ENCODE results near the gene CDC37L1. TPM values are rescaled to one million over a fixed set of nuclear protein-coding genes. Genes with fewer than 3 reads are reported as not detected.
A peak's percentile ranks its signal among the peaks of the same experiment; 100 is the strongest.

CDC37L1 gene
- polyA plus RNA-seq, 1 of the 3 experiments (the other 2 are of a cell fraction): 6.5 TPM

DNA sequence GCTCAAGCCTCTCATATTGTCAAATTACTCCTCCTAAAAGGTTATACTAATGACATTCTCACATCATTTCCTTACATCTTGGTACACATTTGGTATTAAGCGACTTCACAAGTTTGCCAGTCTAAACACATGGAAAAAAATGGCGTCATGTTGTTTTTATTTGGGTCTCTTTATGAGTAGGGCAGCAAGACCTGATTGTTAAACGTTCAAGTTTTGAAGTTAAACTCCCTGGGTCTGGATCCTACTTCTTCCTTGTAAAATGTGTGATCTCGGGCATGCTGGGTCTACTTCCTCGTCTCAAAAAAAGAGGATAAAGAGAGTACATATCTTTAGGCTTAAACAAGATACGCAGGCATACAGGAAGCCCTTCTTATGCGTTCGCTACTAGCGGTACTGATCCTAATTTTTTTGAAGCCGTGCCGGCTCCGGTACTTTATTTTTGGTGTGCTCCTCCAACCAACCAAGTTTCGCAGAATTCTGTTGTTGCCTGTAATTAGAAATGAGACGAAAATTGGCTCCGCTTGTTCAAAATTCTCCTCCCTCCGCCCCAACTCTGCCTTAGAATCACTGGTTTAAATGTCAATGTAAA is 596 bp upstream of the CDC37L1 start:
- TF ChIP-seq, protein P1, sequence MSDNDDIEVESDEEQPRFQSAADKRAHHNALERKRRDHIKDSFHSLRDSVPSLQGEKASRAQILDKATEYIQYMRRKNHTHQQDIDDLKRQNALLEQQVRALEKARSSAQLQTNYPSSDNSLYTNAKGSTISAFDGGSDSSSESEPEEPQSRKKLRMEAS (IDR thresholded peaks at IDR 0.05; ENCODE audit: low read depth): peak; percentile 82
- TF ChIP-seq YY1 (IDR thresholded peaks at IDR 0.05; ENCODE audit: low read depth): peak; percentile 80; the same call in 1 of the 2 replicates
- TF ChIP-seq, protein P2, sequence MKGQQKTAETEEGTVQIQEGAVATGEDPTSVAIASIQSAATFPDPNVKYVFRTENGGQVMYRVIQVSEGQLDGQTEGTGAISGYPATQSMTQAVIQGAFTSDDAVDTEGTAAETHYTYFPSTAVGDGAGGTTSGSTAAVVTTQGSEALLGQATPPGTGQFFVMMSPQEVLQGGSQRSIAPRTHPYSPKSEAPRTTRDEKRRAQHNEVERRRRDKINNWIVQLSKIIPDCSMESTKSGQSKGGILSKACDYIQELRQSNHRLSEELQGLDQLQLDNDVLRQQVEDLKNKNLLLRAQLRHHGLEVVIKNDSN (IDR thresholded peaks at IDR 0.05; ENCODE audit: borderline replicate concordance, low read depth): no peak
- TF ChIP-seq FOXM1 (IDR thresholded peaks at IDR 0.05; ENCODE audit: low read depth): no peak
- no peak for TF ChIP-seq GABPA (IDR thresholded peaks at IDR 0.05; ENCODE audit: low read depth)
- peaks cover 14% of the 10 kb centered on the region for H3F3A ChIP-seq (replicated peaks; ENCODE audit: insufficient read depth)
- no peaks in the 10 kb centered on the region for H3K27me3 ChIP-seq (ENCODE audit: insufficient read depth)
- peak overlapping the region; percentile 88 for H2AFZ ChIP-seq (ENCODE audit: low read depth)
- H3K9ac ChIP-seq: peak overlapping the region; percentile 91
- 2% methylated on average over 16 of the region's 16 CpGs for WGBS (ENCODE audit: low lambda C conversion rate)
- no peaks in the 10 kb centered on the region for H3K9me3 ChIP-seq
- no peaks in the 10 kb centered on the region for H3K9me2 ChIP-seq
- POLR2A ChIA-PET: interaction anchor here (1.0 to 1.4 kb wide), 6 partner anchors 13 to 62 kb away, joined by 3 to 17 read pairs (median 5); partner anchors contain the start of genes PLPP6 and SPATA6L
- peaks cover 41% of the 10 kb centered on the region for H3K79me2 ChIP-seq (ENCODE audit: insufficient read depth)
- peaks cover 0 to 3% of the 10 kb centered on the region in 2 experiments for H3K36me3 ChIP-seq (replicated peaks in 1 of 2; ENCODE audit: control insufficient read depth in 1 of 2, insufficient read depth in 2 of 2, low read length in 1 of 2)
- H4K20me1 ChIP-seq (ENCODE audit: insufficient read depth): no peaks in the 10 kb centered on the region
- H3K27ac ChIP-seq (ENCODE audit: low read depth in 2 of 2, low read length in 1 of 2): peak overlapping the region; percentile 96 to 97
- peaks cover 3 to 5% of the 10 kb centered on the region in 2 experiments; a peak in 3 of 4 replicates for H3K4me1 ChIP-seq (ENCODE audit: control insufficient read depth in 1 of 2, insufficient read depth in 2 of 2, low read depth in 1 of 2, low read length in 1 of 2)
- peak overlapping the region; percentile 95 for H3K4me2 ChIP-seq
- CTCF ChIA-PET: interaction anchor here (1.3 to 1.4 kb wide), 2 partner anchors 16 to 62 kb away, joined by 3 to 6 read pairs; partner anchors contain the start of gene PLPP6
- peak overlapping the region; percentile 80 to 85 for H3K4me3 ChIP-seq (ENCODE audit: low read depth in 2 of 2, low read length in 1 of 2)
- peak; percentile 28 for DNase-seq

DNA sequence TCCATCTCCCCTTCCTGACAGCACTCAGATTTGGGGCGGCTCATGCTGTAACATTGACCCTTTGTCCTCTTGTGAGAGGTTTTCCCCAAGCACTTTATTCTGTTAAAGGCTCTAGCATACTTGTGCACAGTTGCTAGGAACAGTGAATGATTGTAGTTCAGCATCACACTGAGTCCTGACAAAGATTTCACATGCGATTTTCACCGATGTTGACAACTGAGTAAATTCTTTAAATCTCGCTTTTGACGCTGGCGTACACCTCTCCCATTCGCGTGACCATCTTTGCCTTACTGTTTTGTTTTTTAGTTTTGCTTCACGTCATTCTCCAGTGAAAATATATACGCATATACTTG is 780 bp downstream of the CDC37L1 start:
- Histone ChIP-seq H3K9me2 (no peaks in the 10 kb centered on the region), H3K27ac (ENCODE audit: low read depth in 2 of 2, low read length in 1 of 2) (peak overlapping the region; percentile 96 to 97), H3K36me3 (replicated peaks in 1 of 2; ENCODE audit: control insufficient read depth in 1 of 2, insufficient read depth in 2 of 2, low read length in 1 of 2) (peaks cover 4 to 8% of the 10 kb centered on the region in 2 experiments), H4K20me1 (ENCODE audit: insufficient read depth) (no peaks in the 10 kb centered on the region), H3K4me2 (peak overlapping the region; percentile 95), H3K79me2 (ENCODE audit: insufficient read depth) (peaks cover 49% of the 10 kb centered on the region), H3K9ac (peak overlapping the region; percentile 91), H3K9me3 (no peaks in the 10 kb centered on the region), H2AFZ (ENCODE audit: low read depth) (peak overlapping the region; percentile 81), H3K4me3 (ENCODE audit: low read depth in 2 of 2, low read length in 1 of 2) (peak overlapping the region; percentile 80 to 85), H3K27me3 (ENCODE audit: insufficient read depth) (no peaks in the 10 kb centered on the region), H3F3A (replicated peaks; ENCODE audit: insufficient read depth) (peaks cover 14% of the 10 kb centered on the region), H3K4me1 (ENCODE audit: control insufficient read depth in 1 of 2, insufficient read depth in 2 of 2, low read depth in 1 of 2, low read length in 1 of 2) (peaks cover 3 to 5% of the 10 kb centered on the region in 2 experiments; a peak in 3 of 4 replicates)
- no peak for DNase-seq
- TF ChIP-seq TCF12 (IDR thresholded peaks at IDR 0.05) (no peak), FOSL2 (IDR thresholded peaks at IDR 0.05; ENCODE audit: borderline replicate concordance, low read depth) (no peak), RCOR1 (IDR thresholded peaks at IDR 0.05; ENCODE audit: low read length) (no peak)
- TF ChIP-seq, protein P1 (IDR thresholded peaks at IDR 0.05; ENCODE audit: low read depth): 0 out of 2 replicates have a peak, but pooled peaks have one; percentile 16
- WGBS (ENCODE audit: low lambda C conversion rate): 2% methylated on average over 10 of the region's 10 CpGs
- ChIA-PET POLR2A (interaction anchor here (1.4 kb wide), 1 partner anchor 14 kb away, joined by 17 read pairs; the partner anchor contains the start of gene SPATA6L), CTCF (interaction anchor here (1.3 to 1.4 kb wide), 2 partner anchors 18 to 60 kb away, joined by 3 to 6 read pairs; partner anchors contain the start of gene PLPP6)

DNA sequence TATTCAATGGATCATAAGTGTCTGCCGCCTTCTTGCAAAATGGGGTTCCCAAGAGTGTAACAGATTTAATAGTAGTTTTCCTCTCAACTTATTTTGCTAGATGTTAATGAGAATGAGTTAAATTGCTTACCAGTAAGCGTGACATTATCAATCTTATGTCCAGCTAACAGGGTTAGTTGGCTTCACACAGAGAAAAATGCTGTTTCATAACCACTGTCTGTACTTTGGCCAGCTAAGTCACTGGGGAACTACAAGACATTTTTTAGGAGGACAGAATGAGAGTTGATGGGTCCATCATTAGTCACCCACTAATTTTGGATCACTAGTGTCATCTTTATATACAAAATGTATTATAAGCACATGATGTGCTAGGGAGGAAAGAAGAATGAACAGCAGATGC is 1.4 kb downstream of the CDC37L1 start:
- CTCF ChIA-PET: interaction anchor here (0.6 to 1.1 kb wide), 5 partner anchors 13 to 114 kb away, joined by 3 to 5 read pairs (median 4); no protein-coding TSS in a partner anchor
- TF ChIP-seq, protein P2 (IDR thresholded peaks at IDR 0.05; ENCODE audit: borderline replicate concordance, low read depth): no peak
- TF ChIP-seq TEAD4 (IDR thresholded peaks at IDR 0.05; ENCODE audit: borderline replicate concordance, insufficient read depth) (no peak), RFX5 (IDR thresholded peaks at IDR 0.05; ENCODE audit: low read length) (no peak), NRF1 (IDR thresholded peaks at IDR 0.05; ENCODE audit: low read depth, low read length) (no peak), RCOR1 (IDR thresholded peaks at IDR 0.05; ENCODE audit: low read length) (no peak)
- TF ChIP-seq, protein P3, sequence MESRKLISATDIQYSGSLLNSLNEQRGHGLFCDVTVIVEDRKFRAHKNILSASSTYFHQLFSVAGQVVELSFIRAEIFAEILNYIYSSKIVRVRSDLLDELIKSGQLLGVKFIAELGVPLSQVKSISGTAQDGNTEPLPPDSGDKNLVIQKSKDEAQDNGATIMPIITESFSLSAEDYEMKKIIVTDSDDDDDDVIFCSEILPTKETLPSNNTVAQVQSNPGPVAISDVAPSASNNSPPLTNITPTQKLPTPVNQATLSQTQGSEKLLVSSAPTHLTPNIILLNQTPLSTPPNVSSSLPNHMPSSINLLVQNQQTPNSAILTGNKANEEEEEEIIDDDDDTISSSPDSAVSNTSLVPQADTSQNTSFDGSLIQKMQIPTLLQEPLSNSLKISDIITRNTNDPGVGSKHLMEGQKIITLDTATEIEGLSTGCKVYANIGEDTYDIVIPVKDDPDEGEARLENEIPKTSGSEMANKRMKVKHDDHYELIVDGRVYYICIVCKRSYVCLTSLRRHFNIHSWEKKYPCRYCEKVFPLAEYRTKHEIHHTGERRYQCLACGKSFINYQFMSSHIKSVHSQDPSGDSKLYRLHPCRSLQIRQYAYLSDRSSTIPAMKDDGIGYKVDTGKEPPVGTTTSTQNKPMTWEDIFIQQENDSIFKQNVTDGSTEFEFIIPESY (IDR thresholded peaks at IDR 0.05; ENCODE audit: borderline replicate concordance, low read depth): no peak
- TF ChIP-seq, protein P1 (IDR thresholded peaks at IDR 0.05; ENCODE audit: low read depth): no peak
- TF ChIP-seq, protein P4, sequence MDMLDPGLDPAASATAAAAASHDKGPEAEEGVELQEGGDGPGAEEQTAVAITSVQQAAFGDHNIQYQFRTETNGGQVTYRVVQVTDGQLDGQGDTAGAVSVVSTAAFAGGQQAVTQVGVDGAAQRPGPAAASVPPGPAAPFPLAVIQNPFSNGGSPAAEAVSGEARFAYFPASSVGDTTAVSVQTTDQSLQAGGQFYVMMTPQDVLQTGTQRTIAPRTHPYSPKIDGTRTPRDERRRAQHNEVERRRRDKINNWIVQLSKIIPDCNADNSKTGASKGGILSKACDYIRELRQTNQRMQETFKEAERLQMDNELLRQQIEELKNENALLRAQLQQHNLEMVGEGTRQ (IDR thresholded peaks at IDR 0.05; ENCODE audit: borderline replicate concordance, low read depth, low read length): no peak

More for the DNA sequence above, 1.4 kb downstream of the CDC37L1 start:
- peak overlapping the region; percentile 91 for H3K9ac ChIP-seq
- 34% methylated on average over 2 of the region's 2 CpGs for WGBS (ENCODE audit: low lambda C conversion rate)
- DNase-seq: no peak
- no peaks in the 10 kb centered on the region for H4K20me1 ChIP-seq (ENCODE audit: insufficient read depth)
- peaks cover 14% of the 10 kb centered on the region for H3F3A ChIP-seq (replicated peaks; ENCODE audit: insufficient read depth)
- POLR2A ChIA-PET: no interaction called here
- peak overlapping the region; percentile 95 for H3K4me2 ChIP-seq
- H3K79me2 ChIP-seq (ENCODE audit: insufficient read depth): peaks cover 49% of the 10 kb centered on the region
- peaks cover 10 to 13% of the 10 kb centered on the region in 2 experiments for H3K36me3 ChIP-seq (replicated peaks in 1 of 2; ENCODE audit: control insufficient read depth in 1 of 2, insufficient read depth in 2 of 2, low read length in 1 of 2)
- no peaks in the 10 kb centered on the region for H3K9me2 ChIP-seq
- H3K9me3 ChIP-seq: no peaks in the 10 kb centered on the region
- H3K4me1 ChIP-seq (ENCODE audit: control insufficient read depth in 1 of 2, insufficient read depth in 2 of 2, low read depth in 1 of 2, low read length in 1 of 2): peaks cover 5 to 7% of the 10 kb centered on the region in 2 experiments; a peak in 3 of 4 replicates
- H2AFZ ChIP-seq (ENCODE audit: low read depth): peak overlapping the region; percentile 81
- peak overlapping the region; percentile 80 to 85 for H3K4me3 ChIP-seq (ENCODE audit: low read depth in 2 of 2, low read length in 1 of 2)
- peak overlapping the region; percentile 96 to 97 for H3K27ac ChIP-seq (ENCODE audit: low read depth in 2 of 2, low read length in 1 of 2)
- H3K27me3 ChIP-seq (ENCODE audit: insufficient read depth): no peaks in the 10 kb centered on the region
